HG03342 (cell line): ENCODE measurements around the gene AUTS2.

Experiments used
- ATAC-seq: cut with Tn5 transposase; IDR thresholded peaks from one replicate; pipeline ENCODE4 v1.9.1; 2021; ENCODE audit warnings: mild to moderate bottlenecking, moderate library complexity; ENCODE audit not compliant: unreplicated experiment

The AUTS2 gene

GRCh38 chr7:69710768-69711438, 112.6 kb downstream of the AUTS2 start:
- no peak for ATAC-seq

GRCh38 chr7:69714886-69715576, 116.8 kb downstream of the AUTS2 start:
- ATAC-seq: peak; percentile 66

- no peak for ATAC-seq
These were observed 118.9 kb downstream of the AUTS2 start for GRCh38 chr7:69717221-69717620.

- no peak for ATAC-seq
These were observed 121.4 kb downstream of the AUTS2 start for GRCh38 chr7:69719717-69720116.

GRCh38 chr7:69722843-69723242, 124.6 kb downstream of the AUTS2 start:
- ATAC-seq: no peak

- ATAC-seq: no peak
These were observed 125.4 kb downstream of the AUTS2 start for GRCh38 chr7:69723663-69724062.

- no peak for ATAC-seq
These were observed 130.0 kb downstream of the AUTS2 start for GRCh38 chr7:69728304-69728703.

GRCh38 chr7:69732203-69732602, 133.9 kb downstream of the AUTS2 start:
- ATAC-seq: no peak

- no peak for ATAC-seq
These were observed 137.3 kb downstream of the AUTS2 start for GRCh38 chr7:69735582-69735981.

- ATAC-seq: no peak
These were observed 138.0 kb downstream of the AUTS2 start for GRCh38 chr7:69736126-69736810.

- peak; percentile 60 for ATAC-seq
These were observed 140.2 kb downstream of the AUTS2 start for GRCh38 chr7:69738396-69738951.

- ATAC-seq: peak; percentile 63
These were observed 140.9 kb downstream of the AUTS2 start for GRCh38 chr7:69739190-69739589.

GRCh38 chr7:69739931-69740431, 141.7 kb downstream of the AUTS2 start:
- peak; percentile 59 for ATAC-seq

- no peak for ATAC-seq
These were observed 144.0 kb downstream of the AUTS2 start for GRCh38 chr7:69742237-69742636.

GRCh38 chr7:69743436-69743835, 145.2 kb downstream of the AUTS2 start:
- no peak for ATAC-seq

- ATAC-seq: no peak
These were observed 145.8 kb downstream of the AUTS2 start for GRCh38 chr7:69744026-69744425.

GRCh38 chr7:69746383-69746782, 148.1 kb downstream of the AUTS2 start:
- no peak for ATAC-seq

- no peak for ATAC-seq
These were observed 148.9 kb downstream of the AUTS2 start for GRCh38 chr7:69747144-69747543.

- no peak for ATAC-seq
These were observed 150.3 kb downstream of the AUTS2 start for GRCh38 chr7:69748530-69748929.

- no peak for ATAC-seq
These were observed 151.2 kb downstream of the AUTS2 start for GRCh38 chr7:69749372-69749979.

GRCh38 chr7:69749994-69750393, 151.7 kb downstream of the AUTS2 start:
- ATAC-seq: no peak
